Measurements from ENCODE around the gene TNRC6A.

TNRC6A gene

DNA sequence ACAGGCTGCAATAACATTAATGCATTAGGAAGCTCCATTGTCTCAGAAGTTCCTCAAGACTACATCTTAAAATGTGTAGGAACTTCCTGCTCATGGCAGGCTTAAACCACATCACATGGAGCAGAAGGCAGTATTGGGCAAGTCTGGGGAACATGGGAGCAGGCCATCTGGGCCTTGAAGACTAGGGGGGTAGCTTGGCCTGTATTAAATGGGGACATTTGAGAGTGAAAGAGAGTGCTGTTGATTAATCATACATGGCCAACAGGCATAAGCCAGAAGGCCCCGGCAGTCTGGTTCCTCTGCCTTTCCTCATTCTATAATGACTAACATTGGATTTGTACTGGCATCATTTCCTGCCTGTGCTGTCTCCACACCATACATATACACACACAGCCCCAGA, 91.1 kb downstream of the TNRC6A start:
- DNase-seq (ENCODE audit: low read depth), result no peak
- TF ChIP-seq, protein P1, sequence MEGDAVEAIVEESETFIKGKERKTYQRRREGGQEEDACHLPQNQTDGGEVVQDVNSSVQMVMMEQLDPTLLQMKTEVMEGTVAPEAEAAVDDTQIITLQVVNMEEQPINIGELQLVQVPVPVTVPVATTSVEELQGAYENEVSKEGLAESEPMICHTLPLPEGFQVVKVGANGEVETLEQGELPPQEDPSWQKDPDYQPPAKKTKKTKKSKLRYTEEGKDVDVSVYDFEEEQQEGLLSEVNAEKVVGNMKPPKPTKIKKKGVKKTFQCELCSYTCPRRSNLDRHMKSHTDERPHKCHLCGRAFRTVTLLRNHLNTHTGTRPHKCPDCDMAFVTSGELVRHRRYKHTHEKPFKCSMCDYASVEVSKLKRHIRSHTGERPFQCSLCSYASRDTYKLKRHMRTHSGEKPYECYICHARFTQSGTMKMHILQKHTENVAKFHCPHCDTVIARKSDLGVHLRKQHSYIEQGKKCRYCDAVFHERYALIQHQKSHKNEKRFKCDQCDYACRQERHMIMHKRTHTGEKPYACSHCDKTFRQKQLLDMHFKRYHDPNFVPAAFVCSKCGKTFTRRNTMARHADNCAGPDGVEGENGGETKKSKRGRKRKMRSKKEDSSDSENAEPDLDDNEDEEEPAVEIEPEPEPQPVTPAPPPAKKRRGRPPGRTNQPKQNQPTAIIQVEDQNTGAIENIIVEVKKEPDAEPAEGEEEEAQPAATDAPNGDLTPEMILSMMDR (IDR thresholded peaks at IDR 0.05; ENCODE audit: low read depth, low read length, missing control alignments), result no peak
- H3K4me3 ChIP-seq (ENCODE audit: low read depth, low read length), result no peak overlapping the region

DNA sequence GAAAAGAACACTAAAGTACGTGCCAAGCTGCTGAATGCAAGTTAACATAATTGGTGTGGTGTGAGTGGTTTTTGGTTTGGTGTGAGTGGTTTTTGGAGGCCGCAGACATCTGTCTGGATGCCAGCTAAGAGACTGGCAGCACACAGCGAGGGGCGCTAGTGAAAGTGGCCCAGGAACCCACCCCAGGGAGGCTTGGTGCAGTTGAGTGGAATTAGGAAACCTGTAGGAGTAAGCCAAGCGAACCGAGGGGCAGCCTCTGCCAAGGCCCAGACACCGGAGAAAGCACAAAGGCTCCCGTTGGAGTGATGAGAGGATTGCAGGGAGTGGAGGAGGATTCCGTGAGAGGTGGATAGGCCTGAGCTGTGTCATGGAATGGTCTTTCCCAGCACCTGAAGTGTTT, 91.7 kb downstream of the TNRC6A start:
- no peak for DNase-seq (ENCODE audit: low read depth)
- TF ChIP-seq, protein P1 (IDR thresholded peaks at IDR 0.05; ENCODE audit: low read depth, low read length, missing control alignments), result no peak
- no peak overlapping the region for H3K4me3 ChIP-seq (ENCODE audit: low read depth, low read length)

DNA sequence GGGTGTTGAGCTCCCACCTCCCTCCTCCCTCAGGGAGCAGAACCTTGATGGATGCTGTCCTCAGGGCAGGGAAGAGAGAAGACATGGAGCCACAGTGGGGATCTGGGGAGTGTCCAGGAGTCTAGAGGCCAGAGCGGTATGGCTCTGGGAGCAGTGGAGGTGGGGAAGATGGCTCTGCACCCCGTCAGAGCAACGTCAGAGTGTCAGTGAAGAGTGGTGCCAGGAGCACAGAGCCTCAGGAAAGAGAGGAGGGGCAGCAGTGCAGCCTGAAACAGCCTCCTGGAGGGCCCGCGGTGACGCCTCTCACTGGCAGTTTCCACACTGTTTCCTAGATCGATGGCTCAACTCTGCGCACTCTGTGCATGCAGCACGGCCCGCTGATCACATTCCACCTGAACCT, 93.1 kb downstream of the TNRC6A start:
- no peak overlapping the region for H3K4me3 ChIP-seq (ENCODE audit: low read depth, low read length)
- no peak for DNase-seq (ENCODE audit: low read depth)
- TF ChIP-seq, protein P1 (IDR thresholded peaks at IDR 0.05; ENCODE audit: low read depth, low read length, missing control alignments), result no peak

DNA sequence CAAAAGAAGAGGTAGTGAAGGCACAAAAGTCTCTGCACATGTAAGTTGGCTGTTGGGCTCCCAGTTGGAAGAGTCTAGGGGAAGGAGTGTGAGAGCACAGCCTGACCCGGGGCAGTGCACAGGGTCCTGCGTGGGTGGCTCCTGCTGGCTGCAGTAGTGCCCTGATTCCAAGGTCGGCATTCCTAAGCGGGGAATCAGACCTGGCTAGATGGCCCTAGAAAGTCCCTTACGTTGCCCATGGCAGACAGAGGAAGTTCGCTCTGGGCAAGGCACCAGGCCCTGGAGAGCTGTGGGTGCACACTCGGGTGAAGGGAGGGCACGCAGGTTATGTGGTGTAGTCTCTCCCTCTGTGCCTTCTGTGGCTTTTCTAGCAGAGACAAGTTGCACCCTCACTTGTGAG, 93.5 kb downstream of the TNRC6A start:
- DNase-seq (ENCODE audit: low read depth), result no peak
- H3K4me3 ChIP-seq (ENCODE audit: low read depth, low read length), result no peak overlapping the region
- TF ChIP-seq, protein P1 (IDR thresholded peaks at IDR 0.05; ENCODE audit: low read depth, low read length, missing control alignments), result no peak

DNA sequence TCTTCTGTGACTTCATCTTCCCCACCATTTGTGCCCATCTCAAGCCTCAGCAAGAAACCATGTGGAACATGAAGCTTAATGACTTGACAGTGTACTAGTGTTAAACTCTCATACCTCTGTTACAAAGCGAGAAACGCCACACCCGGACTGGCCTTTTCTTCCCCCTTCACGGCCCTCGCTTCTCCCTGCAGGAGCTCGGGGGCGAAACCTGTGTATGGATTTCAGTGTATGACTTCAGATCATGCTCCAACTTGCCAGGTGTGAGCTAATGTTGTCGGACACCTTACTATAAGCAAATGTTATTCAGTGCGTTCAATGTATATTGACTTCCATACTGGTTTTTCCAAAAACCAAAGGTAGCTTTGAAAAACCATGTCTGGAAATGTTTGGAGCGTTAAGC, 96.2 kb downstream of the TNRC6A start:
- DNase-seq (ENCODE audit: low read depth), result no peak
- TF ChIP-seq, protein P1 (IDR thresholded peaks at IDR 0.05; ENCODE audit: low read depth, low read length, missing control alignments), result no peak
- no peak overlapping the region for H3K4me3 ChIP-seq (ENCODE audit: low read depth, low read length)

DNA sequence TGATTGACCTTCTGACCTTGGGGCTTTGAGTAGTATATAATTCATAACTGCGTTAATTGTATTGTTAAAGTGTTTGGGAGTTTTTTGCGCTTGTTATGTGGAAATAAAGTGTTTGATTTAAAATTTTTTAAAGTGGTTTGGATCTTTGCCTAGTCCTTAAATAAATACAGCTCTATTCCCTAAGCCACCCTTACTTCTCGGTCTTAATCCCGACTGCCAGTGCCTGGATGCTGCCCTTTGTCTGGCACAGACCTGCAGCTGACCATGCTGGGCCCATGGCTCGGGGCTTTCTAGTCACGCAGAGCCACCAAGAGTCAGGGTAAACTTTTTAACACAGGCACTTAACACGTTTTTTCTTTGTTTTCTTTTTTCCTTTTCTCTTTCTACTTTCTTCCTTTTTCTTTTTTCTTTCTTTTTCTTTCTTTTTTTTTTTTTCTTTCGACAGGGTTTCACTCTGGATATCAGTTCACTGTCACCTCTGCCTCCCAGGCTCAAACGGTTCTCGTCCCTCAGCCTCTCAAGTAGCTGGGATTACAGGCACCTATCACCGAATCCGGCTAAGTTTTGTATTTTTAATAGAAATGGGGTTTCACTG, 96.7 kb downstream of the TNRC6A start:
- TF ChIP-seq, protein P1 (IDR thresholded peaks at IDR 0.05; ENCODE audit: low read depth, low read length, missing control alignments), result no peak
- no peak overlapping the region for H3K4me3 ChIP-seq (ENCODE audit: low read depth, low read length)
- no peak for DNase-seq (ENCODE audit: low read depth)

DNA sequence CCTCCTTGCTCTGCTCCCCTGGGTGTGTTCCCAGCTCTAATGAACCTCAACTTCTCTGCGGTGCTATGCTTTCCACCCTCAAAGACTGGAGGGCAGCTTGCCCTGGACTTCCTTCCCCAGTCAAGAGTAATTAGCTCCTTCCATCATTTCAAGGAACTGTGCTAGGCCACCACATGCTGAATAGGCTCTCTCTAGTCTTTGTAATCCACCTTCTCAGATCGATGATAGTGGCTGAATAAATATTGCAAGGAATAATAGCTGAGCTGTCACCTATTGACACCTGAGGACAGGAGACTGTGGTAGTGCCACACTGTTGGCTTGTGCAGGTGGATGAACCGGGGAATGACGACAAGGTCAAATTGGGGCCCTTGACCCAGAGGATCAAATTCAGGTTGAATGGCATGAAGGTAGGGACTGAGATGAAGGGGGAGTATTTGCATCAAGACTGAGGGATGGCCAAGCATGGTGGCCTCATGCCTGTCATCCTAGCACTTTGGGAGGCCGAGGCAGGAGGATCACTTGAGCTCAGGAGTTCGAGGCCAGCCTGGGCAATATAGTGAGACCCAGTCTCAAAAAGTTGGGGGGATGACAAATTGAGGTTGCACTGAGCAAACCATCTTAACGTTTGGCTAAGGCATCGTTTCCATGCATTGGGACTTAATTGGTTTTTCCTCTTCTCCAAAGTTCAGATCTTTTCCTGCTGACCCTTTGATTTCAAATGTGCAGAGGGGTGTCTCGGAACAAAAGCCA, 97.5 kb downstream of the TNRC6A start:
- no peak for DNase-seq (ENCODE audit: low read depth)

More for the DNA sequence above, 97.5 kb downstream of the TNRC6A start:
- TF ChIP-seq, protein P1 (IDR thresholded peaks at IDR 0.05; ENCODE audit: low read depth, low read length, missing control alignments), result no peak
- H3K4me3 ChIP-seq (ENCODE audit: low read depth, low read length), result no peak overlapping the region

Measured in GM12864 (cell line).